T47D (cell line): ENCODE results near the gene GSTA4.

Experiments
- DNase-seq, 2 experiments: peaks; one replicate each; pipeline versions ENCODE4 v3.0.0 to v3.0.0-alpha.2; 2011 to 2012; ENCODE audit warnings: low read depth in 1 of 2, low spot score in 1 of 2
- JUND ChIP-seq: IDR thresholded peaks from 2 replicates; pipeline ENCODE4 v1.6.1; 2012; ENCODE audit warnings: low read depth
- in situ Hi-C: cut with HindIII; loops from 2 replicates; pipeline ENCODE4 v1.10.0; 2016; ENCODE audit warnings: low sequenced_read_pairs, low pct_unique_long_range_greater_than_20kb

Gene GSTA4

GRCh38 chr6:53005663-53006250, 10.7 kb upstream of the GSTA4 start:
- DNase-seq, result no peak
- TF ChIP-seq JUND, result no peak
- in situ Hi-C loops, result no loop called here

GRCh38 chr6:52999456-52999855, 4.4 kb upstream of the GSTA4 start:
- in situ Hi-C loops, result no loop called here
- no peak for TF ChIP-seq JUND

GRCh38 chr6:52998603-52999002, 3.5 kb upstream of the GSTA4 start:
- DNase-seq, result no peak
- in situ Hi-C loops, result no loop called here
- no peak for TF ChIP-seq JUND

More at GRCh38 chr6:52999456-52999855, 4.4 kb upstream of the GSTA4 start:
- DNase-seq, result no peak

- in situ Hi-C loops, result no loop called here
- DNase-seq, result peak in 1 of 2 experiments; percentile 86
- TF ChIP-seq JUND, result no peak
Measured at GRCh38 chr6:52995913-52996645, 995 bp upstream of the GSTA4 start.

GRCh38 chr6:52994839-52995088, 320 bp downstream of the GSTA4 start:
- TF ChIP-seq JUND, result no peak
- DNase-seq, result no peak
- in situ Hi-C loops, result no loop called here

GRCh38 chr6:52994031-52994838, 849 bp downstream of the GSTA4 start:
- TF ChIP-seq JUND, result no peak
- in situ Hi-C loops, result no loop called here
- DNase-seq, result no peak

GRCh38 chr6:52992980-52993920, 1.8 kb downstream of the GSTA4 start:
- in situ Hi-C loops, result no loop called here
- no peak for DNase-seq
- TF ChIP-seq JUND, result no peak

- TF ChIP-seq JUND, result no peak
- no peak for DNase-seq
- in situ Hi-C loops, result no loop called here
Measured at GRCh38 chr6:52990342-52990741, 4.7 kb downstream of the GSTA4 start.

GRCh38 chr6:52985228-52985627, 9.9 kb downstream of the GSTA4 start:
- no peak for TF ChIP-seq JUND

GRCh38 chr6:52984247-52984646, 10.8 kb downstream of the GSTA4 start:
- no peak for TF ChIP-seq JUND
- DNase-seq, result peak in 1 of 2 experiments; percentile 2
- in situ Hi-C loops, result no loop called here

More at GRCh38 chr6:52985228-52985627, 9.9 kb downstream of the GSTA4 start:
- DNase-seq, result no peak
- in situ Hi-C loops, result no loop called here

- no peak for DNase-seq
- no peak for TF ChIP-seq JUND
- in situ Hi-C loops, result no loop called here
Measured at GRCh38 chr6:52983159-52983848, 11.8 kb downstream of the GSTA4 start.

GRCh38 chr6:52982680-52983079, 12.4 kb downstream of the GSTA4 start:
- DNase-seq, result no peak
- in situ Hi-C loops, result no loop called here
- no peak for TF ChIP-seq JUND
